Inflammatory macrophage (primary cell): ENCODE results near the gene KMT2B.
"Not testable (repeated sequence)": the region's sequence is repeated elsewhere in the genome, so short reads cannot be mapped to it uniquely, and the experiment has no call there.

Experiments used
- DNase-seq, 2 donors: peaks; one replicate each; pipeline ENCODE4 v3.0.0-alpha.2; 2020 to 2022

Gene KMT2B

DNA sequence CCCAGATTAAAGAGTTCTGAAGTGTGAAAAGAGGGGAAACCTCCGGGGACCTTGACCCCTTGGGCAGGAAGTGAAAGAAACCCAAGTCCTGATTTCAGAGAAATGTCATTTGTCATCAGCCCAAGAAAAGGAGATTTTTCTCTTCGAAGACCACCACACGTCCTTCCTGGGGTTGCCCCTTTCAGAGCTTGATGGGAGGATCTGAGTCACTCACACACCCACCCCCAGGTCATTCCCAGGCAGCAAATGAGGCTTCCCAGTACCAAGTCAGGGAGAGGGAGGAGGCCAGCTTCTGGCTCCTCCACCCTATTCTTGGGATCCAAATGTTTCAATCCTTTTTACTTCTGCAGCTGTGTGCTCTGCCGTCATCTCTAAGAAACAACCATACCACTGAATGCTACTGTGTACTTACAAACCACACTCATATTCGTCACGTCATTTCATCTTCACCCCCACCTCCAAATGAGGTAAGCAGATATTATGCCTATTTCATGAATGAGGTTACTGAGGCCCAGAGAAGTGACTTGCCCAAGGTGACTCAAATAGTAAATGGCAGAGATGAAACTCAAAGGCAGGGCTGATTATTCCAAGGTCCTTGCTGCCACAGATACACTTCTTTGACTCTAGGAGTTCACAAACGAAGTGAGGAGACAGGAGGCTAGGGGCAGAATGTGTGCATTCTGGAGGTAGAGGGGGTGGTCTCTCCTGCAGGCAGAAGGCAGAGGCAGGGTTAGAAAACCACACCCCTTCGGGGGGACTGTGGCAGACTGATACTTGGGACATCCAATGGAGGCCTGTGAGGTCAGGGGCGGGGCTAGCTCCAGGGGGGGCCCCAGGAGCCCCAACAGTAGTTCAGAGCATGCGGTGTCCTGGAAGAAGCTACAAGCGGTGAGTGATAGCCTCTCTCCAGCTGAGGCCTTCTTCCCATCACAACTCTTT, 5.0 kb upstream of the KMT2B start:
- no peak for DNase-seq

DNA sequence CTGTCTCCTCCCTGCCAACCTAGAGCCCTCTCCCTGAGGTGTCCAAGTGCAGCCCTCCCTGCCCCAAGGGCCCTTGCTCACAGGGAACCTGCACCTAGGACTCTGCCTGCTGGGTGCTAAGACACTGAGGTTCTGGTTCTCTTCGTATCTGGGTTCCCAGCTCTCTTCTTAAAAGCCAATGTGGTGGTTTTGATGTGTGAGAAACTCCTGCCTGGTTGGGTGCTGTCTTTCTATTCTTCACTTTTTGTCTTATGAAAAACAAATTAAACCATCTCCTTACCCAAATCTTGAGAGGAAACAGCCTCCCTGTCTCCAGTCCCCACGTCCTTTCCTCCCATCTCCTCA, 4.3 kb upstream of the KMT2B start:
- no peak for DNase-seq

DNA sequence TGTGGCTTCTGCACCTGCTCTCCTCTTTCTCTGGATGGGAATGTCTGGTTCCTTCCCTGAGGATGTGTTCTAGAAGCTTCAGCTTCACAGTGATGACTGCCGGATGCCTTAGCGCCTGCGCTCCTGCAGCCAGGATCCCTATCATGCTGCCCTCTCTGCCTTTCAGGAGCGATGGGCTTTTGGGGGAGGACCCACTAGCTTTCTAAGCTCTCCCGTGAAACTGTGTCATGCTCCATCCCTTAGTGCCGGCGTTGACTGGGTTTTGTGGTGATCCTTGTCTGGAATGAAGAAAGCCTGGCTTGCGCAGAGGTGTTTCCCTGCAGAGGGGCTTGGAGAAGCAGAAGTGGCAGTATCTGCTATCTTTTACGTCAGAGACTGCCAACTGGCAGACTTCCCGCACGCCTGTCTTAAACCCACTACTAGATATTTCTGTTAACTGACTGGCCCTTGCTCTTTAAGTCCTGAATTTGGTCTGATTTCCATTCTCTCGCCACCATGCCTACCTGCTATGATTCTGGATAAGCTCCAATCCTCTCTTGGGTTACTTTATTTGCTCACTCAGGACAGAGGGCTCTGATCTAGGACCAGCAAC, 3.8 kb upstream of the KMT2B start:
- no peak for DNase-seq

DNA sequence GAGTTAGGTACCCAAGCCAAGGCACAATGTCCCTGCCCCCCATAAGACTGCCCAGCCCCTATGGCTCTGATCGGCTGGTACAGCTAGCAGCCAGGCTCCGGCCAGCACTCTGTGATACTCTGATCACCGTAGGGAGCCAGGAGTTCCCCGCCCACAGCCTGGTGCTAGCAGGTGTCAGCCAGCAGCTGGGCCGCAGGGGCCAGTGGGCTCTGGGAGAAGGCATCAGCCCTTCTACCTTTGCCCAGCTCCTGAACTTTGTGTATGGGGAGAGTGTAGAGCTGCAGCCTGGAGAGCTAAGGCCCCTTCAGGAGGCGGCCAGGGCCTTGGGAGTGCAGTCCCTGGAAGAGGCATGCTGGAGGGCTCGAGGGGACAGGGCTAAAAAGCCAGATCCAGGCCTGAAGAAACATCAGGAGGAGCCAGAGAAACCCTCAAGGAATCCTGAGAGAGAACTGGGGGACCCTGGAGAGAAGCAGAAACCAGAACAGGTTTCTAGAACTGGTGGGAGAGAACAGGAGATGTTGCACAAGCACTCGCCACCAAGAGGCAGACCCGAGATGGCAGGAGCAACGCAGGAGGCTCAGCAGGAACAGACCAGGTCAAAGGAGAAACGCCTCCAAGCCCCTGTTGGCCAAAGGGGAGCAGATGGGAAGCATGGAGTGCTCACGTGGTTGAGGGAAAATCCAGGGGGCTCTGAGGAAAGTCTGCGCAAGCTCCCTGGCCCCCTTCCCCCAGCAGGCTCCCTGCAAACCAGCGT, 3.0 kb upstream of the KMT2B start:
- DNase-seq = no peak

DNA sequence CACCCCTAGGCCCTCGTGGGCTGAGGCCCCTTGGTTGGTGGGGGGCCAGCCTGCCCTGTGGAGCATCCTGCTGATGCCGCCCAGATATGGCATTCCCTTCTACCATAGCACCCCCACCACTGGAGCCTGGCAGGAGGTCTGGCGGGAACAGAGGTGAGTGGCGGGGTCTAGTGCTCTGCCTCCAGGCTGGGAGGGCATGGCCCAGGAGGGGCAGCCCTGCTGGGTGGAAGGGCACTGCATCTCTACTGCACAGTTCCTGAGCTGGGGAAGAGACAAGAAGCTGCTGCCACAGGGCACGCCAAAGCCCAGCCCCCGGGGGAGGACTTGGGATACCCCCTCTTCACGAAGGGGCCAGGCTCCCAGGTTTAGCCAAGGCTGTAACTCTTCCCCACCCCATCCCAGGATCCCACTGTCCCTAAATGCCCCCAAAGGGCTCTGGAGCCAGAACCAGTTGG, 2.4 kb upstream of the KMT2B start:
- DNase-seq = no peak

DNA sequence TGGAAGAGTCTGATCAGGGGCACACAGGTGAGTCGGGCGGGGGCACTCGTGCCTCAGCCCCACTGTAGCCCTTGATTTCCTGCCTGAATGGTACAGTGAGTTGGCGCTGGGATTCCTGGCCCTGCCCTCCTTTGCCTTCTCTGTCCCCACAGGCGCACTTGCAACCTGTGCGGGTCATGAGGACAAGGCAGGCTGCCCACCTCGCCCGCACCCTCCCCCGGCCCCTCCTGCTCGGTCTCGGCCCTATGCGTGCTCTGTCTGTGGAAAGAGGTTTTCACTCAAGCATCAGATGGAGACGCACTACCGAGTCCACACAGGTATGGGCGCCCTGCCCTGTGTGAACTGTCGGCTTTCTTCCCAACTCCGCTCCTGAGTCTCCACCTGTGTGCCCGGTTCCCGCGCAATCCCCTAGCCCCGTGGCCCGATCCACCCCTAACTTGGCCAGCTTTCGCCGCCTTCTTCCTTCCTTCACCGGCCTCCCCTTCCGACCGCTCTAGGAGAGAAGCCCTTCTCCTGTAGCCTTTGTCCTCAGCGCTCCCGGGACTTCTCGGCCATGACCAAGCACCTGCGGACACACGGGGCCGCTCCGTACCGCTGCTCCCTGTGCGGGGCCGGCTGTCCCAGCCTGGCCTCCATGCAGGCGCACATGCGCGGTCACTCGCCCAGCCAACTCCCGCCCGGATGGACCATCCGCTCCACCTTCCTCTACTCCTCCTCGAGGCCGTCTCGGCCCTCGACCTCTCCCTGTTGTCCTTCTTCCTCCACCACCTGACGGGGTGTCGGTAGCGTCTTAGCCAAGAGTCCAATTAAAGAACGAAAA, 1.6 kb upstream of the KMT2B start:
- DNase-seq = no peak

DNA sequence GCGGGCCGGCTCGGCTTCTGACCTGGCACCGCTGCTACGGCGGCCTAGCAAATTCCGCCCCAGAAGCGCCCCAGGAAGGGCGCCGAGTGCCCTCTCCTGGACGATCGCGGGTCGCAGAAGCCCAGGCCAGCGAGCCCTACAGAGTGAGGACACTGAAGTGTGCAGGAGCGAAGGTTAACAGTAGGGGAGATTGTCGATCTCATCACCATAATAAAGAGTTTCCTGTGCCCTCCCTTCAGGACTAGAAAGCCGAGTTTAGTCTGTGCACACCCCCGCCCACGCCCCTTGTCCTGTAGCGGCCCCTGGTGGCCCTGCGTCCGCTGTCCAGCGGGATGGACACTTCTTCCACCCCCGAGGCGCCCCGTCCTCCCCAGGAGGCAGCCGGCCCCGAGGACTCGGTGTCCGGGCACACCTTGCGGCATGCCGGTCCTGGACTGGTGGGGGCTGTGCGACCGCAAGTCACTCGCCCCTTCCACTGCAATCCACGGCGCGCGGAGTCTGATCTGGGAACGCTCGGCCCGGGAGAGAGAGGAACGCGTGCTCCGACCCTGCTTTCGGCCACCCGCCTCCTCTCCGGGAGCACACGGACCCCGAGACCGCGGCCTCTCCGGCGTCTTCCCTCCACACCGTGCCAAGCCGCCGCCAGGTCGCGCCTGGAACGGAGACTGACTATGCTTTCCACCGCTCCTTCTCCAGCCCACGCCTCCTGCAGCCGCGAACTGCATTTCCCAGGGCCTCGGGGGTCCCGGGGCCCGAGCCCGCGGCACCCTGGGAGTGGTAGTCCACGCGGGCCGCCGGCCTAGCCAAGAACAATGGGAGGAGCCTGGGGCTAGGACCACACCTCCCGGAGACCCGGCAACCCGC, 770 bp upstream of the KMT2B start:
- DNase-seq = peak; percentile 92 to 96

DNA sequence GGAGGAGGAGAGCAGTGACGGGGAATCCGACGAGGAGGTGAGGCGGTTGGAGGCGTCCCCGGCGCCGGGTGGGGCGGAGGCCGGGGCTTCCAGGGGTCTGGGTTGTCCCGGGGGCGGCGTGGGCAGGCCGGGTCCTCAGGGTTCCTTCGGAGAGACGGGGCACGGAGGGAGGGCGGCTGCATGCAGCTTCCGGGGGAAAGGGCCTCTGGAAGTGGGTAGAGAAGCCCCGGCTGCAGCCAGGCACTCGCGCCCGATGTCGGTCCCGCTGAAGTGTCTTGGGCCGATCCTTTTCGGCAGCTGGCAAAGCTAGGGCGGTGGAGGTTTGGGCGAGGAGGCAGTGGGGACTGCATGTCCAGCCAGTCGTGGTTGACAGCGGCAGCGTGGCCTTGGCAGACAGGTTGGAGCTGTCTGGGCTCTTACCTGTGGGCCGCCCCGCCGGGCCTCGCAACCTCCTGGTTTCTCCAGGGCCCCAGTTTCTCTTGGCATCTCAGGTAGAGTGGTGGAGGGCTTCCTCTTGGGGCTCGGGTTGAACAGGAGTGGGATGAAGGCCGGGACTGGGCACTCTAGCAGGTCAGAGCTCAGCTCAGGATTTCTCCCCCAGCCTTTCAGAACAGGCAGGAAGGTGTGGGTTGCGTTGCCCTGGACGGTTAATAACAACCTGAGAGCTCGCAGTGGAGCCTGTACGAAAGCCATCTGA, 690 bp downstream of the KMT2B start:
- peak; percentile 26 to 36 for DNase-seq

DNA sequence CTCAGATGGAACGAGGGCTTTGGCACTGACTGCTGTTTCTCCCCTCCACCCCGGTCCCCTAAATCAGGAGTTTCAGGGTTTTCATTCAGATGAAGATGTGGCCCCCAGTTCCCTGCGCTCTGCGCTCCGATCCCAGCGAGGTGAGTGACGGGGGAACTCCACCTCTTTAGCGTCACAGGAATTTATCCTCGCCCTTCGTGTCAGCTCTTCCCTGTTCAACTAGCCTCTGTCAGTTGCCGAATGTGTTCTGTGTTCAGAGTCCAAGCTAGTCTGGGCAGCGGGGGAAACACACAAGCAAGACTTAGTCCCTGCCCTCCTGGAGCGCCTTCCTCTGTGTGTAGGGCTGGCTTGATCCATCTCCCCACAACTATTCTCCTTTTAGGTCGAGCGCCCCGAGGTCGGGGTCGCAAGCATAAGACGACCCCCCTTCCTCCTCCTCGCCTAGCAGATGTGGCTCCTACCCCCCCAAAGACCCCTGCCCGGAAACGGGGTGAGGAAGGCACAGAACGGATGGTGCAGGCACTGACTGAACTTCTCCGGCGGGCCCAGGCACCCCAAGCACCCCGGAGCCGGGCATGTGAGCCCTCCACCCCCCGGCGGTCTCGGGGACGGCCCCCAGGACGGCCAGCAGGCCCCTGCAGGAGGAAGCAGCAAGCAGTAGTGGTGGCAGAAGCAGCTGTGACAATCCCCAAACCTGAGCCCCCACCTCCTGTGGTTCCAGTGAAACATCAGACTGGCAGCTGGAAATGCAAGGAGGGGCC, 1.8 kb downstream of the KMT2B start:
- DNase-seq = no peak

DNA sequence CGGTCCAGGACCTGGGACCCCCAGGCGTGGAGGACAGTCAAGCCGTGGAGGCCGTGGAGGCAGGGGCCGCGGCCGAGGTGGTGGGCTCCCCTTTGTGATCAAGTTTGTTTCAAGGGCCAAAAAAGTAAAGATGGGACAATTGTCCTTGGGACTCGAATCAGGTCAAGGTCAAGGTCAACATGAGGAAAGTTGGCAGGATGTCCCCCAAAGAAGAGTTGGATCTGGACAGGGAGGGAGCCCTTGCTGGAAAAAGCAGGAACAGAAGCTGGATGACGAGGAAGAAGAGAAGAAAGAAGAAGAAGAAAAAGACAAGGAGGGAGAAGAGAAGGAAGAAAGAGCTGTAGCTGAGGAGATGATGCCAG, 2.3 kb downstream of the KMT2B start:
- no peak for DNase-seq

DNA sequence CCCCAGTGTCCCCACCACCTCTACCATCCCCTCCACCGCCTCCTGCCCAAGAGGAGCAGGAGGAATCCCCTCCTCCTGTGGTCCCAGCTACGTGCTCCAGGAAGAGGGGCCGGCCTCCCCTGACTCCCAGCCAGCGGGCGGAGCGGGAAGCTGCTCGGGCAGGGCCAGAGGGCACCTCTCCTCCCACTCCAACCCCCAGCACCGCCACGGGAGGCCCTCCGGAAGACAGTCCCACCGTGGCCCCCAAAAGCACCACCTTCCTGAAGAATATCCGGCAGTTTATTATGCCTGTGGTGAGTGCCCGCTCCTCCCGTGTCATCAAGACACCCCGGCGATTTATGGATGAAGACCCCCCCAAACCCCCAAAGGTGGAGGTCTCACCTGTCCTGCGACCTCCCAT, 2.8 kb downstream of the KMT2B start:
- DNase-seq = no peak

DNA sequence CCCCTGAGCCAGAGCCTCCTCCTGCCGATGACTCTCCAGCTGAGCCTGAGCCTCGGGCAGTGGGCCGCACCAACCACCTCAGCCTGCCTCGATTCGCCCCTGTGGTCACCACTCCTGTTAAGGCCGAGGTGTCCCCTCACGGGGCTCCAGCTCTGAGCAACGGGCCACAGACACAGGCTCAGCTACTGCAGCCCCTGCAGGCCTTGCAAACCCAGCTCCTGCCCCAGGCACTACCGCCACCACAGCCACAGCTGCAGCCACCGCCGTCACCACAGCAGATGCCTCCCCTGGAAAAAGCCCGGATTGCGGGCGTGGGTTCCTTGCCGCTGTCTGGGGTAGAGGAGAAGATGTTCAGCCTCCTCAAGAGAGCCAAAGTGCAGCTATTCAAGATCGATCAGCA, 3.6 kb downstream of the KMT2B start:
- DNase-seq = no peak

DNA sequence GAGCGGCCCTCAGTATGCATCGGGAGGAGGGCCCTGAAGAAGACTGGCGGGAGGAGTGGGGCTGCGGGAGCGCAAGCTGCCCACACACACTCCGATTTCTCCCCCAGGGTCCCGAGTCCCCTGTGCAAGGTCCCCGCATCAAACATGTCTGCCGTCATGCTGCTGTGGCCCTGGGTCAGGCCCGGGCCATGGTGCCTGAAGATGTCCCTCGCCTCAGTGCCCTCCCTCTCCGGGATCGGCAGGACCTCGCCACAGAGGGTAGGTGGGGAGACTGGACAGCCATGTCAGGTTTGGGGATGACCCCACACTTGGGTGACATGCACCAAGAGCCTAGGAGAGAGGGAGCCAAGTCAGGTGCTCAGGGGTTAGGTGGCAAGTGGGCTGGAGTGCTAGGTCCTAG, 4.7 kb downstream of the KMT2B start:
- DNase-seq = no peak

DNA sequence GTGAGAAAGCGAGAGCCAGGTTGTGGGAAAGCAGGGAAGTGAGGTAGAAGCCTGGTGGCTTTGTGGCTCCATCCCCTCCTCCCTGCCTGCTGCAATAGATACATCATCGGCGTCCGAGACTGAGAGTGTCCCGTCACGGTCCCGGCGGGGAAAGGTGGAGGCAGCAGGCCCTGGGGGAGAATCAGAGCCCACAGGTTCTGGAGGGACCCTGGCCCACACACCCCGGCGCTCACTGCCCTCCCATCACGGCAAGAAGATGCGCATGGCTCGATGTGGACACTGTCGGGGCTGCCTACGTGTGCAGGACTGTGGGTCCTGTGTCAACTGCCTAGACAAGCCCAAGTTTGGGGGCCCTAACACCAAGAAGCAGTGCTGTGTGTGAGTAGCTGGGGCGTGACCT, 5.1 kb downstream of the KMT2B start:
- no peak for DNase-seq

DNA sequence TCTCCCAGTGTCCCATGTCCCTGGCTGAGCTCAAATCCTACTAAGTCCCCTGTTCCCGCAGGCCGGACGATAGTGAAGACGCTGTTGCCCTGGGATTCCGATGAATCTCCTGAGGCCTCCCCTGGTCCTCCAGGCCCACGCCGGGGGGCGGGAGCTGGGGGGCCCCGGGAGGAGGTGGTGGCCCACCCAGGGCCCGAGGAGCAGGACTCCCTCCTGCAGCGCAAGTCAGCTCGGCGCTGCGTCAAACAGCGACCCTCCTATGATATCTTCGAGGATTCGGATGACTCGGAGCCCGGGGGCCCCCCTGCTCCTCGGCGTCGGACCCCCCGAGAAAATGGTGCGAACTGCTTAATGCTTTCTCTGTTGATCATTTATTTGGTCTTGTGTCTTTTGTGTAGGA, 5.9 kb downstream of the KMT2B start:
- no peak for DNase-seq

DNA sequence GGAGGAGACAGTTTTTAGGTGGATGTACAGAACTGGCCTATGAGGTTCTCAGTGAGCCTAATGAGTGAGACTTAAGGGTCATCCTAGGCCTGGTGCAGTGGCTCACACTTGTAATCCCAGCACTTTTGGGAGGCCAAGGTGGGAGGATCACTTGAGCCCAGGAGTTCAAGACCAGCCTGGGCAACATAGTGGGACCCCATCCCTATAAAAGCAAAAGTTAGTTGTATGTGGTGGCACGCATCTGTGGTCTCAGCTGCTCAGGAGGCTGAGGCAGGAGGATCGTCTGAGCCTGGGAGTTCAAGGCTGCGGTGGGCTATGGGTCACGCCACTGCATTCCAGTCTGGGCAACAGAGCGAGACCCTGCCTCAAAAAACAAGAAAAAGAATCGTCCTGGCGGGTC, 6.3 kb downstream of the KMT2B start:
- DNase-seq = not testable (repeated sequence)

DNA sequence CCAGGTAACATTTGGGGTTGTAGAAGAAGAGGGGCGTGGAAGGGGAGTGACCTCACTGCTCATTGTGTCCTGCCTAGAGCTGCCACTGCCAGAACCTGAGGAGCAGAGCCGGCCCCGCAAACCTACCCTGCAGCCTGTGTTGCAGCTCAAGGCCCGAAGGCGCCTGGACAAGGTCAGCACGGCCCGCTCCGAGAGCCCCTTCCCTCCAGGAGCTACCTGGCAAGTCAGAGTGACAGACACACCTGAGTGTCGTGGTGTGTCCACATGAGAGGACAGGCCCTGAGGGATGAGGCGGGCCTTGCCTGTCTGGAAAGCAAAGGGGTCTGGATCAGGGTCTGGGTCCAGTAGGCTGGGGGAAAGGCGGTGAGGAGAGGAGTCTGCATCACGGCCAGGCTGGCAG, 6.8 kb downstream of the KMT2B start:
- DNase-seq = no peak

DNA sequence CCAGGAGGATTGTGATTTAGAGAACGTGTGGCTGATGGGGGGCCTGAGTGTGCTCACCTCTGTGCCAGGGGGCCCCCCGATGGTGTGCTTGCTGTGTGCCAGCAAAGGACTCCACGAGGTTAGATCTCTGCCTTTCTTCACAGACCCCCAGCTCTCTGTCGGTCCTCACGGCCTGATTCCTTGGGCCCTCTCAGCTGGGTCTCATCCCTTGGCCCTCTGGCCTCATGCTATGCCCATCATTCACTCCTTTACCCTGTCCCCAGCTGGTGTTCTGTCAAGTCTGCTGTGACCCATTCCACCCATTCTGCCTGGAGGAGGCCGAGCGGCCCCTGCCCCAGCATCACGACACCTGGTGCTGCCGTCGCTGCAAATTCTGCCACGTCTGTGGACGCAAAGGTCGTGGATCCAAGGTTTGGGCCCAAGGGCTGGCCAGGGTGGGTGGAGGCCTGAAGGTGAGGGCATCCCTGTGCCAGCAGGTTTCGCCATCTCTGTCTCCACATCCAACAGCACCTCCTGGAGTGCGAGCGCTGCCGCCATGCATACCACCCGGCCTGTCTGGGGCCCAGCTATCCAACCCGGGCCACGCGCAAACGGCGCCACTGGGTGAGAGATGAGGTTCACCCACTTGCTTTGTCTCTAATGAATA, 7.5 kb downstream of the KMT2B start:
- DNase-seq = no peak

DNA sequence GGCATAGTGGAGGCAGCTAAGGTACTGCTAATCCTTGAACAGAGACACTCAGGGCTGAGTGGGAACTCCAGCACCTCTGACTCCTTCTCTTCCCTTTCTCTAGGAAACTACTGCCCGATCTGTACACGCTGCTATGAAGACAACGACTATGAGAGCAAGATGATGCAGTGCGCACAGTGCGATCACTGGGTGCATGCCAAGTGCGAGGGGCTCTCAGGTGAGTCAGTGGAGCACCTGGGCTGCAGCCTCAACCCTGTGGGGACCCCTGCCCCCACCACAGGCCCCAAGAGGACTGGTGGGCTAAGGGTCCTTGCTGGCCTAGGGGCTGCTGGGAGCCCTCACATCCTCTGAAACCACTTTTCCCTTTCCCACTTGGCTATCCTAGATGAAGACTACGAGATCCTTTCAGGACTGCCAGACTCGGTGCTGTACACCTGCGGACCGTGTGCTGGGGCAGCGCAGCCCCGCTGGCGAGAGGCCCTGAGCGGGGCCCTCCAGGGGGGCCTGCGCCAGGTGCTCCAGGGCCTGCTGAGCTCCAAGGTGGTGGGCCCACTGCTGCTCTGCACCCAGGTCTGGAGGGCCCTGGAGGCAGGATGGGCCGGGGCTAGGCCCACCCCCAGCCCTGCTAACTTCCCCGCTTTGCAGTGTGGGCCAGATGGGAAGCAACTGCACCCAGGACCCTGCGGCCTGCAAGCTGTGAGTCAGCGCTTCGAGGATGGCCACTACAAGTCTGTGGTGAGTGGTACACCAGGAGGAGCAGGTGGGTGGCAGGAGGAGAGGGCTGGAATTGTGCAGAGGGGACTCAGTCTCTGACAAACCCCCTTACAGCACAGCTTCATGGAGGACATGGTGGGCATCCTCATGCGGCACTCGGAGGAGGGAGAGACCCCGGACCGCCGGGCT, 9.5 kb downstream of the KMT2B start:
- no peak for DNase-seq
